ENCODE data around the gene ZSCAN10.
A peak's percentile ranks its signal among the peaks of the same experiment; 100 is the strongest.

Gene ZSCAN10

DNA sequence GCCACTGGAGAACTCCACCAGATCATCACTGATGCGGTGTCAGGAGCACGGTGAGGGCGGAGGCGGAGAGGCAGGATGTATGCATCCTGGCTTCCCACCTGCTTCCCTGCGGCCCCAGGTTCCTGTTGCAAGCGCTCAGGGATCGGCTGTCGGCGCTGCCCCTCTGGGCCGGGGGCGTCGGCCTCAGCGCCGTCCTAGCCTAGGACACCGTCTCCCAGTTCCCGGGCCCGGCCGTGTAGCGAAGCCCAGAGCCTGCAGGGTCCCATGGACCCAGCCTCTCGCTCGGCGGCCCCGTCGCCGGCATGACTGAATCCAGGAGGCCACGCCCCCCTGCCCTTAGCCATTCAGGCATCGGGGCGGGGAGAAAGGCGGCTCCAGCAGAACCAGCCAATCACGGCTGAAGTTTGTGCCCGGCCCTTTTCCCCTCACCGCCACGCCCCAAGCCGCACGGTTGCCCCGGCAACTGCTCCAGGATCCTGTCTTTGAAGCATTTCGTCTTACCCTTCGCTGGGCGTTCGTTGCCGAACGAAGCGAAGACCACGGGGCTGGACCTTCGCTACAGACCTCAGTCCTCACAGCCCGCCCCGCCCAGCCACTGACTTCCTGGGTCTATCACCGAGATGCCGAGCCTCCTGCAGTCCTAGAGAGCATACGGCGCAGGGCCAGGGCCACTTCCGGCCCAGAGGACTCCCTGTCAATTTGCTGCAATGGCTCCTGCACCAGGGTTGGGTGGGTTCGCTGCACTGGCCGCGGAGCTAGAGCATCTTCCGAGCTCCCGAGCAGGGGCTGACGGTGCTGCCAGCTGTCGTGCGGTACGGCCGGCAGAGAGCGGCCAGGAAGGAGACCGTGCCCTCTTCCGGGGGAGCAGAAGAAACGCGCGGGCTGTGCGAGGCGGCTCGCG, 25.1 kb upstream of the ZSCAN10 start:
- Mint-ChIP-seq H3K27ac (peak overlapping the region; percentile 95 to 96), H3K9me3 (no peaks in the 10 kb centered on the region), H3K4me1 (ENCODE audit: low read depth in 2 of 2) (peaks cover 26 to 30% of the 10 kb centered on the region in 2 donors), H3K36me3 (ENCODE audit: insufficient read depth) (peaks cover 6% of the 10 kb centered on the region), H3K4me3 (peak overlapping the region; percentile 95 to 97), H3K27me3 (no peaks in the 10 kb centered on the region)
- peak; percentile 86 for ATAC-seq (replicated peaks)
- peak; percentile 94 to 96 (median 95) for DNase-seq

GRCh38 chr16:3122926-3123570, 24.0 kb upstream of the ZSCAN10 start:
- Mint-ChIP-seq H3K4me1 (ENCODE audit: low read depth in 2 of 2) (peaks cover 21 to 24% of the 10 kb centered on the region in 2 donors), H3K9me3 (no peaks in the 10 kb centered on the region), H3K27ac (peak overlapping the region; percentile 95 to 96), H3K27me3 (no peaks in the 10 kb centered on the region), H3K4me3 (peak overlapping the region; percentile 95 to 97), H3K36me3 (ENCODE audit: insufficient read depth) (peaks cover 6% of the 10 kb centered on the region)
- ATAC-seq (replicated peaks): no peak
- no peak for DNase-seq

- DNase-seq (no peak), ATAC-seq (replicated peaks) (no peak)
- no peak overlapping the region for H3K27ac Mint-ChIP-seq
- H3K9me3 Mint-ChIP-seq: no peaks in the 10 kb centered on the region
- peaks cover 18 to 19% of the 10 kb centered on the region in 2 donors for H3K4me1 Mint-ChIP-seq (ENCODE audit: low read depth in 2 of 2)
- H3K36me3 Mint-ChIP-seq (ENCODE audit: insufficient read depth): peaks cover 6% of the 10 kb centered on the region
- peak overlapping the region; percentile 95 to 97 for H3K4me3 Mint-ChIP-seq
- H3K27me3 Mint-ChIP-seq: no peaks in the 10 kb centered on the region
These were observed 22.9 kb upstream of the ZSCAN10 start for GRCh38 chr16:3121851-3122467.

DNA sequence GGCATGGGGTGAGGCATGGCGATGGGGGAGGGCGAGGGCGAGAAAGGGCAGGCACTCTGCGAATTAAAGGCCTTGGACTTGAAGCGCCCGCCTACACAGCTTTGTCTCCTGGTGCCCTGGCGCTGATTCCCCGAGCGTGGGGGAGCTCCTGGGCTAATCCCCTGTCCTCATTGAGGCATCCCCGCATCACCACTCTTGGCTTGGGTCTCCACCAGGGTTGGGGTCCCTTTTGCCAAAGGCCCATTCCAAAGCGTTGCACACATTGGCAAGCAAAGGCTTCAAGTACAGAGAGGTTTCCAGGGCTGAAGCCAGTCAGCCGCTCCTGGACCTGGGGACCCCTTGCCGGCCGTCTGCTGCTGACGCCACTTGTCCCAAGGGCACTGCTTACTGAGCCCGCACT, 21.3 kb upstream of the ZSCAN10 start:
- Mint-ChIP-seq H3K36me3 (ENCODE audit: insufficient read depth) (peaks cover 6% of the 10 kb centered on the region), H3K27me3 (no peaks in the 10 kb centered on the region), H3K27ac (no peak overlapping the region), H3K4me1 (ENCODE audit: low read depth in 2 of 2) (peaks cover 15 to 17% of the 10 kb centered on the region in 2 donors), H3K9me3 (no peaks in the 10 kb centered on the region), H3K4me3 (no peak overlapping the region)
- ATAC-seq (replicated peaks) (no peak), DNase-seq (no peak)

- H3K27me3 Mint-ChIP-seq: no peaks in the 10 kb centered on the region
- H3K27ac Mint-ChIP-seq: no peak overlapping the region
- no peaks in the 10 kb centered on the region for H3K9me3 Mint-ChIP-seq
- no peak for ATAC-seq (replicated peaks)
- H3K4me3 Mint-ChIP-seq: no peak overlapping the region
- peaks cover 8% of the 10 kb centered on the region for H3K36me3 Mint-ChIP-seq (ENCODE audit: insufficient read depth)
- DNase-seq: no peak
- H3K4me1 Mint-ChIP-seq (ENCODE audit: low read depth in 2 of 2): peaks cover 12 to 13% of the 10 kb centered on the region in 2 donors
These were observed 20.8 kb upstream of the ZSCAN10 start for GRCh38 chr16:3119701-3120408.

GRCh38 chr16:3119286-3119685, 20.2 kb upstream of the ZSCAN10 start:
- Mint-ChIP-seq H3K9me3 (no peaks in the 10 kb centered on the region), H3K4me1 (ENCODE audit: low read depth in 2 of 2) (peaks cover 7 to 9% of the 10 kb centered on the region in 2 donors), H3K4me3 (no peak overlapping the region), H3K27ac (no peak overlapping the region), H3K36me3 (ENCODE audit: insufficient read depth) (peaks cover 7% of the 10 kb centered on the region), H3K27me3 (no peaks in the 10 kb centered on the region)
- DNase-seq: no peak
- no peak for ATAC-seq (replicated peaks)

- H3K4me3 Mint-ChIP-seq: no peak overlapping the region
- no peak overlapping the region for H3K27ac Mint-ChIP-seq
- no peak for ATAC-seq (replicated peaks)
- no peak for DNase-seq
- no peaks in the 10 kb centered on the region for H3K27me3 Mint-ChIP-seq
- no peaks in the 10 kb centered on the region for H3K9me3 Mint-ChIP-seq
- peaks cover 7 to 8% of the 10 kb centered on the region in 2 donors for H3K4me1 Mint-ChIP-seq (ENCODE audit: low read depth in 2 of 2)
- H3K36me3 Mint-ChIP-seq (ENCODE audit: insufficient read depth): peaks cover 5% of the 10 kb centered on the region
These were observed 19.8 kb upstream of the ZSCAN10 start for GRCh38 chr16:3118846-3119245.

GRCh38 chr16:3118204-3118790, 19.2 kb upstream of the ZSCAN10 start:
- no peak overlapping the region for H3K4me3 Mint-ChIP-seq
- H3K9me3 Mint-ChIP-seq: no peaks in the 10 kb centered on the region
- H3K27ac Mint-ChIP-seq: no peak overlapping the region
- no peak for DNase-seq
- no peaks in the 10 kb centered on the region for H3K27me3 Mint-ChIP-seq
- peaks cover 1 to 2% of the 10 kb centered on the region in 2 donors for H3K4me1 Mint-ChIP-seq (ENCODE audit: low read depth in 2 of 2)
- no peak for ATAC-seq (replicated peaks)
- H3K36me3 Mint-ChIP-seq (ENCODE audit: insufficient read depth): peaks cover 2% of the 10 kb centered on the region

DNA sequence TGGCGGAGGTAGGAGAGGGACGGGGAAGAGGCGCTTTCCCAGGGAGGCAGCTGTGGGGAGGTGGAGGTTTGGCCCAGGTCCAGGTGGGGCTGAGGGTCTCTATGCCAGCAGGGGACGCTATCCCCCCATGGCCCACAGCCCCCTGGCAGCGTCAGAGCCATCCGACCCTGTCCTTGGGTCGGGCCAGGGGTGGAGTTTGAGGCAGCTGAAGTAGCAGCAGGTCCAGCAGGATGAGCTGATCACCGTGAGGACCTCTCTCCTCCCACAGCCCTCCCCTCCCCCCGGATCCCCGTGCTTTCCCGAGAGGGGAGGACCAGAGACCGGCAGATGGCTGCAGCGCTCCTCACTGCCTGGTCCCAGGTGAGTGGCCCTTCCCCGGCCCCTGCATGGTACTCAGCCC, 16.5 kb upstream of the ZSCAN10 start:
- Mint-ChIP-seq H3K27ac (no peak overlapping the region), H3K4me3 (no peak overlapping the region), H3K4me1 (ENCODE audit: low read depth in 2 of 2) (no peaks in the 10 kb centered on the region), H3K36me3 (ENCODE audit: insufficient read depth) (peaks cover 2% of the 10 kb centered on the region), H3K9me3 (no peaks in the 10 kb centered on the region), H3K27me3 (no peaks in the 10 kb centered on the region)
- ATAC-seq (replicated peaks) (no peak), DNase-seq (no peak)

GRCh38 chr16:3115003-3115402, 15.9 kb upstream of the ZSCAN10 start:
- no peaks in the 10 kb centered on the region for H3K27me3 Mint-ChIP-seq
- no peaks in the 10 kb centered on the region for H3K9me3 Mint-ChIP-seq
- ATAC-seq (replicated peaks): no peak
- no peak overlapping the region for H3K4me3 Mint-ChIP-seq
- H3K27ac Mint-ChIP-seq: no peak overlapping the region
- H3K4me1 Mint-ChIP-seq (ENCODE audit: low read depth in 2 of 2): no peaks in the 10 kb centered on the region
- peaks cover 2% of the 10 kb centered on the region for H3K36me3 Mint-ChIP-seq (ENCODE audit: insufficient read depth)
- DNase-seq: no peak

DNA sequence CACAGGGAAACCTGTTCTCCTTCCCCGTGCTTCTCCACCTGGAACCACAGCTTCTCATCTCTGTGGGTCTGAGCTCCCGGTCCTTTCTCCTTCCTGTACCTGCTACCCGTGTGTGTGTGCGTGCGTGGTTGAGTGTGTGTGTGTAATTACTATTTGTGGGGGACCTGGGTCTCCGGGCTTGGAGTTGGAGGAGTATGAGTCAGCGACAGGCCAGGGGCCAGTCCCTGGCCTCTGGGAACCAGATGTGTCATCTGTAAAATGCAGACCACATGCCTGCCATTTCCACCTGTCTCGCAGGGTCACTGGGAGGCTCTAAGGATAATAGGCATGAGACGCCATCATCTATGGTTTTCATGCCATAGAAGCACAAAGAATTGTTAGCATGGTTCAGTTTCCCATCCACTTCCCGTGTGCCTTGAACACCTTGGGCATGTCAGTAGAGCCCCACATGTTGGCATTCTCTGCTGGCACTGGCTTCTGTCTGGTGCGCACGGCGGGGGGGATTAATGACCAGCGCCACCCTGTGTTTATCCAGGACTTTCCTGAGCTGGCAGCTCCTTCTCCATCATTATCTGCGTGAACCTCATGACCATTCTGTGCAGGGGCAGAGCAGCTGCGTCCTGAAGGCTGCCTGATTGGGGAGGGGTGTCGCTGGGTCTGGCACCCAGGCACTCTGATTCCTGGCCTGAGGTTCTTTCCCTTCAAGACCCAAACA, 14.8 kb upstream of the ZSCAN10 start:
- H3K27ac Mint-ChIP-seq: no peak overlapping the region
- peaks cover 2% of the 10 kb centered on the region for H3K36me3 Mint-ChIP-seq (ENCODE audit: insufficient read depth)
- H3K4me1 Mint-ChIP-seq (ENCODE audit: low read depth in 2 of 2): peaks cover 0 to 3% of the 10 kb centered on the region in 2 donors
- DNase-seq (no peak), ATAC-seq (replicated peaks) (no peak)
- H3K9me3 Mint-ChIP-seq: no peaks in the 10 kb centered on the region
- H3K27me3 Mint-ChIP-seq: no peaks in the 10 kb centered on the region
- no peak overlapping the region for H3K4me3 Mint-ChIP-seq

- H3K9me3 Mint-ChIP-seq: no peaks in the 10 kb centered on the region
- no peak overlapping the region for H3K27ac Mint-ChIP-seq
- peaks cover 2% of the 10 kb centered on the region for H3K36me3 Mint-ChIP-seq (ENCODE audit: insufficient read depth)
- no peaks in the 10 kb centered on the region for H3K27me3 Mint-ChIP-seq
- ATAC-seq (replicated peaks) (no peak), DNase-seq (no peak)
- H3K4me1 Mint-ChIP-seq (ENCODE audit: low read depth in 2 of 2): peaks cover 0 to 3% of the 10 kb centered on the region in 2 donors
- H3K4me3 Mint-ChIP-seq: no peak overlapping the region
These were observed 13.9 kb upstream of the ZSCAN10 start for GRCh38 chr16:3112881-3113574.

Measured in effector memory CD8-positive, alpha-beta T cell (primary cell).